ENCODE measurements around the gene GPR132. TPM values are rescaled to one million over a fixed set of nuclear protein-coding genes. Genes with fewer than 3 reads are reported as not detected.

Gene GPR132
- total RNA-seq, 3 donors from 2014 or later (not counting 1 experiment from before 2014, with no cell fraction given), result 18.2 to 30.3 (median 26.7) TPM

DNA sequence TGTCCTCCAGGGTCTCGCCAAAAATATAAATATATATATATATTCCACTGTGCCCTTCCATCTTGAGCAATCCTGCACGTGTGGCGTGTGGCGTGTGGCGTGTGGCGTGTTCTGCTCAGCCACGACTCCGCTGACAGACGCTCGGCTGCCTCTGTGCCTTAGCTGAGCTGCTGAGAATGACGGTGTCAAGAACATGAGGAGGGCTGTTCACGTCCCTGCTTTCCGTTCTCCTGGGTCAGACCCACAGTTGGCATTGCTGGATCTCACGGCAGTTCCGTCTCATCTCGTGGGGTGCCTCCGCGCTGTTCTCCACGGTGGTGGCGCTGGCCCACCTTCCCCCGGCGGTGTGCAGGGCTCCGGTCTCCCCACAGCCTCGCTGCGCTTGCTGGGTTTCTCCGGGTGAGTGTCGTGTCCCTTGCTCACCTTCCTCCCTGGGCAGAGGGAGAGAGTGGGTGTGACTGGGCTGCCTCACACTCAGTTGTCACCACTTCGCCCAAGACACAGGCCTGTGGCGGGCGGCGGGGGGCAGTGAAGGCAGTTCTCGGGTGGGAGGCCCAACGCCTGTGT is 9.4 kb downstream of the GPR132 start:
- no peak overlapping the region for H3K27ac Mint-ChIP-seq

DNA sequence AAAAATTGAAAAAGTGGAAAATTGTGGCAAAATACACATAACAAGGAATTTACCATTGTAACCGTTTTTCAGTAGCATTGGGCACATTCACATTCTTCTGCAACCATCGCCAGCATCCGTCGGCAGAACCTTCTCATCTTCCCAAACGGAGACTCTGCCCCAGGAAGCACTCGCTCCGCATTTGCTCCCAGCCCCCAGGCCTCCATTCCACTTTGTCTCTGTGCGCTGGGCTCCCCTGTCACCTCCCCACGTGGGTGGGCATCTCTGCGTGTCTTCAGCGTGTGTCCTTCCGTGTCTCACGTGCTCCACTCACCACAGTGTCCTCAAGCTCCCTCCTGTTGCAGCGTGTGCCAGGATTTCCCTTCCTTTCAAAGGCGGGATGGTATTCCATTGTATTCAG is 9.9 kb downstream of the GPR132 start:
- H3K4me3 Mint-ChIP-seq, result no peak overlapping the region
- Histone ChIP-seq H3K9me3 (ENCODE audit: control insufficient read depth, insufficient read depth, low read length) (no peaks in the 10 kb centered on the region), H3K36me3 (ENCODE audit: control insufficient read depth, insufficient read depth, low read length) (peaks cover 58% of the 10 kb centered on the region), H3K27ac (ENCODE audit: low read length) (no peak overlapping the region), H3K4me1 (ENCODE audit: control insufficient read depth, insufficient read depth, low read length) (peaks cover 20% of the 10 kb centered on the region), H3K4me3 (ENCODE audit: low read length) (no peak overlapping the region), H3K27me3 (ENCODE audit: control insufficient read depth, insufficient read depth, low read length) (no peaks in the 10 kb centered on the region)
- intact Hi-C loops (cut with micrococcal nuclease), result no loop called here
- TF ChIP-seq, protein P1, sequence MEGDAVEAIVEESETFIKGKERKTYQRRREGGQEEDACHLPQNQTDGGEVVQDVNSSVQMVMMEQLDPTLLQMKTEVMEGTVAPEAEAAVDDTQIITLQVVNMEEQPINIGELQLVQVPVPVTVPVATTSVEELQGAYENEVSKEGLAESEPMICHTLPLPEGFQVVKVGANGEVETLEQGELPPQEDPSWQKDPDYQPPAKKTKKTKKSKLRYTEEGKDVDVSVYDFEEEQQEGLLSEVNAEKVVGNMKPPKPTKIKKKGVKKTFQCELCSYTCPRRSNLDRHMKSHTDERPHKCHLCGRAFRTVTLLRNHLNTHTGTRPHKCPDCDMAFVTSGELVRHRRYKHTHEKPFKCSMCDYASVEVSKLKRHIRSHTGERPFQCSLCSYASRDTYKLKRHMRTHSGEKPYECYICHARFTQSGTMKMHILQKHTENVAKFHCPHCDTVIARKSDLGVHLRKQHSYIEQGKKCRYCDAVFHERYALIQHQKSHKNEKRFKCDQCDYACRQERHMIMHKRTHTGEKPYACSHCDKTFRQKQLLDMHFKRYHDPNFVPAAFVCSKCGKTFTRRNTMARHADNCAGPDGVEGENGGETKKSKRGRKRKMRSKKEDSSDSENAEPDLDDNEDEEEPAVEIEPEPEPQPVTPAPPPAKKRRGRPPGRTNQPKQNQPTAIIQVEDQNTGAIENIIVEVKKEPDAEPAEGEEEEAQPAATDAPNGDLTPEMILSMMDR (IDR thresholded peaks at IDR 0.05), result no peak
- WGBS (ENCODE audit: insufficient coverage), result 98% methylated on average over 15 of the region's 15 CpGs
- ATAC-seq, result no peak
- no peak overlapping the region for H3K27ac Mint-ChIP-seq
- no peaks in the 10 kb centered on the region for H3K36me3 Mint-ChIP-seq
- H3K27me3 Mint-ChIP-seq (ENCODE audit: low read depth in 2 of 2), result no peaks in the 10 kb centered on the region
- H3K4me1 Mint-ChIP-seq, result peaks cover 9 to 26% of the 10 kb centered on the region in 2 donors
- no peaks in the 10 kb centered on the region for H3K9me3 Mint-ChIP-seq
- no peak for DNase-seq

More for the DNA sequence above, 9.4 kb downstream of the GPR132 start:
- peaks cover 25% of the 10 kb centered on the region for H3K4me1 ChIP-seq (ENCODE audit: control insufficient read depth, insufficient read depth, low read length)
- no peaks in the 10 kb centered on the region for H3K27me3 ChIP-seq (ENCODE audit: control insufficient read depth, insufficient read depth, low read length)
- no peak overlapping the region for H3K4me3 ChIP-seq (ENCODE audit: low read length)
- no peak overlapping the region for H3K27ac ChIP-seq (ENCODE audit: low read length)
- TF ChIP-seq, protein P1 (IDR thresholded peaks at IDR 0.05), result no peak
- peak in 1 of 2 donors; percentile 22 for DNase-seq
- no peak overlapping the region for H3K4me3 Mint-ChIP-seq
- peaks cover 53% of the 10 kb centered on the region for H3K36me3 ChIP-seq (ENCODE audit: control insufficient read depth, insufficient read depth, low read length)
- H3K36me3 Mint-ChIP-seq, result no peaks in the 10 kb centered on the region
- intact Hi-C loops (cut with micrococcal nuclease), result no loop called here
- no peaks in the 10 kb centered on the region for H3K9me3 Mint-ChIP-seq
- WGBS (ENCODE audit: insufficient coverage), result 91% methylated on average over 33 of the region's 33 CpGs
- no peaks in the 10 kb centered on the region for H3K9me3 ChIP-seq (ENCODE audit: control insufficient read depth, insufficient read depth, low read length)
- ATAC-seq, result no peak
- H3K4me1 Mint-ChIP-seq, result peaks cover 14 to 31% of the 10 kb centered on the region in 2 donors
- no peaks in the 10 kb centered on the region for H3K27me3 Mint-ChIP-seq (ENCODE audit: low read depth in 2 of 2)

DNA sequence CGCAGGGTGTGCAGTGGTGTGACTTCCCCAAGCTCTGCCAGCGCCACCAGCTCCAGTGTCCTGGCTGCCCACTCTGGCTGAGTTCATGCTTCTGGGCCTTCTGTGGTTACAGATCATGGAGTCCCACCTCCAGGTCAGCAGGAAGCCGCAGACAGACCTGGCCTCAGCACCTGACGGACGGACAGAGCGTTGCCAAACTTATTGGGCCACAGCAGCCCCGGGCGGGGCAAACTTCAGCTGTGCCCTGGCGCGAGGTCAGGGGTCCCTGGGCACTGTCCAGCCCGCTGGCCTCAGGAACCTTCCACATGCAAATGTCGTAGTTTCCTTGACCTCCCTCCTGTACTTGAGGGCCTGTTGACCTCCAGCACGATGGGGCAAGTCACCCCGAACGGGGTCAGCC is 11.2 kb downstream of the GPR132 start:
- H3K36me3 Mint-ChIP-seq, result no peaks in the 10 kb centered on the region
- no peaks in the 10 kb centered on the region for H3K27me3 ChIP-seq (ENCODE audit: control insufficient read depth, insufficient read depth, low read length)
- no peak overlapping the region for H3K27ac ChIP-seq (ENCODE audit: low read length)
- 93% methylated on average over 15 of the region's 15 CpGs for WGBS (ENCODE audit: insufficient coverage)
- H3K4me1 ChIP-seq (ENCODE audit: control insufficient read depth, insufficient read depth, low read length), result peaks cover 7% of the 10 kb centered on the region
- ATAC-seq (no peak), DNase-seq (no peak)
- no peak overlapping the region for H3K4me3 ChIP-seq (ENCODE audit: low read length)
- H3K4me1 Mint-ChIP-seq, result peaks cover 0 to 13% of the 10 kb centered on the region in 2 donors
- H3K36me3 ChIP-seq (ENCODE audit: control insufficient read depth, insufficient read depth, low read length), result peaks cover 70% of the 10 kb centered on the region
- H3K9me3 Mint-ChIP-seq, result no peaks in the 10 kb centered on the region
- H3K27me3 Mint-ChIP-seq (ENCODE audit: low read depth in 2 of 2), result no peaks in the 10 kb centered on the region
- TF ChIP-seq, protein P1 (IDR thresholded peaks at IDR 0.05), result no peak
- no peaks in the 10 kb centered on the region for H3K9me3 ChIP-seq (ENCODE audit: control insufficient read depth, insufficient read depth, low read length)
- H3K27ac Mint-ChIP-seq, result peak overlapping the region in 1 of 2 donors; percentile 29
- intact Hi-C loops (cut with micrococcal nuclease), result no loop called here
- no peak overlapping the region for H3K4me3 Mint-ChIP-seq

DNA sequence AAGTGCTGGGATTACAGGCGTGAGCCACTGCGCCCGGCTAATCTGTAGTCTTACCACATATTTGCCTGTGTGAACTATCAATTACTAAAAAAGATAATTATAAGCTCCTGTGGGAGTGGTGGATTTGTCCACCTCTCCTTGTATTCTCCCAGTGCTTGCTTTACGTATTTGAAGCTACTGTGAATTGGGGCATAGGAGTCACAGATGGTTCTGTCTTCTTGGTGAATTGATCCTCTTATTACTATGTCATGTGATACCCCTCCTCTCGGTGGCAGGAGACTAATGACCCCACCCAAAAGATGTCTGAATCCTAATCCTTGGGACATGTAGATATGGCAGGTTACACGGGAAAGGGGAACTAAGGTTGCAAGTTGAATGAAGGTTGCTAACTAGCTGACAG is 11.8 kb downstream of the GPR132 start:
- no peaks in the 10 kb centered on the region for H3K36me3 Mint-ChIP-seq
- H3K9me3 Mint-ChIP-seq, result no peaks in the 10 kb centered on the region
- Histone ChIP-seq H3K4me1 (ENCODE audit: control insufficient read depth, insufficient read depth, low read length) (peaks cover 1% of the 10 kb centered on the region), H3K27ac (ENCODE audit: low read length) (no peak overlapping the region), H3K27me3 (ENCODE audit: control insufficient read depth, insufficient read depth, low read length) (no peaks in the 10 kb centered on the region), H3K4me3 (ENCODE audit: low read length) (no peak overlapping the region), H3K9me3 (ENCODE audit: control insufficient read depth, insufficient read depth, low read length) (no peaks in the 10 kb centered on the region), H3K36me3 (ENCODE audit: control insufficient read depth, insufficient read depth, low read length) (peaks cover 72% of the 10 kb centered on the region)
- no peak overlapping the region for H3K4me3 Mint-ChIP-seq
- ATAC-seq (no peak), DNase-seq (no peak)
- WGBS (ENCODE audit: insufficient coverage), result 74% methylated on average over 5 of the region's 6 CpGs
- intact Hi-C loops (cut with micrococcal nuclease), result no loop called here
- peaks cover 0 to 10% of the 10 kb centered on the region in 2 donors for H3K4me1 Mint-ChIP-seq
- TF ChIP-seq, protein P1 (IDR thresholded peaks at IDR 0.05), result no peak
- peak overlapping the region in 1 of 2 donors; percentile 29 for H3K27ac Mint-ChIP-seq
- no peaks in the 10 kb centered on the region for H3K27me3 Mint-ChIP-seq (ENCODE audit: low read depth in 2 of 2)
